NCI-H226 (cell line): Measurements from ENCODE around the gene TRIM10.
"Not testable (repeated sequence)": the region's sequence is repeated elsewhere in the genome, so short reads cannot be mapped to it uniquely, and the experiment has no call there.

Source experiments
- DNase-seq: peaks from one replicate; pipeline ENCODE4 v3.0.0-alpha.2; 2015

The TRIM10 gene

DNA sequence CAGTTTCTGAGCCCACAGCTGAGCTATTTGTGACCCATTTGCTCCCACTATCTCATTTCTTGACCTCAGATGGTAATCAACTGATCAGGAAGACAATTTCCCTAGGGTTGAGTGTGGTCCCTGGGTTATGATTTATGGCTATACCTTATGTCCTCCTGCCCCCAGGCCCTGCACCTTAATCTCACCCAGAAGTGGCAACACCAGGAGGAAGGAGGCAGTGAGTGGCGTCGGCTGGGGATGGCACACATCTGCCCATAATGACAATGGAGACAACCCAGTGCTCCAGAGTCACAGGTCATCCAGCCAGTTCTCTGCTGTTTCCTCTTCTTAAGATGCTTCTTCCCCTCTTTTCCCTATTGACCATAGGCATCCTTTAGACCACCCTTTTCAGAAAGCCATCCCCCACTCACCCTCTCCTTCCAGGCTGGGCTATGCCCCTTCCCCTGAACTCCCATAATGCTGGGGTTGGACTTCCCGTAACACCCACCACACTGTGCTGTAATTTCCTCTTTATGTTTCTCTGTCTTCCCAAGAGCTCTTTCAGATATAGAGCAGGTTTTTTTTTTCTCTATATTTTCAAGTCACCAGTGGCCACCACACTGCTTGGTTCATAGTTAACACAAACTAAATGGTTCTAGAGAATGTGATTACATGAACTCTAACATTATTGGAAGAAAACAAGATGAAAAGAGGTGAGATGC is 8.0 kb downstream of the TRIM10 start:
- no peak for DNase-seq

DNA sequence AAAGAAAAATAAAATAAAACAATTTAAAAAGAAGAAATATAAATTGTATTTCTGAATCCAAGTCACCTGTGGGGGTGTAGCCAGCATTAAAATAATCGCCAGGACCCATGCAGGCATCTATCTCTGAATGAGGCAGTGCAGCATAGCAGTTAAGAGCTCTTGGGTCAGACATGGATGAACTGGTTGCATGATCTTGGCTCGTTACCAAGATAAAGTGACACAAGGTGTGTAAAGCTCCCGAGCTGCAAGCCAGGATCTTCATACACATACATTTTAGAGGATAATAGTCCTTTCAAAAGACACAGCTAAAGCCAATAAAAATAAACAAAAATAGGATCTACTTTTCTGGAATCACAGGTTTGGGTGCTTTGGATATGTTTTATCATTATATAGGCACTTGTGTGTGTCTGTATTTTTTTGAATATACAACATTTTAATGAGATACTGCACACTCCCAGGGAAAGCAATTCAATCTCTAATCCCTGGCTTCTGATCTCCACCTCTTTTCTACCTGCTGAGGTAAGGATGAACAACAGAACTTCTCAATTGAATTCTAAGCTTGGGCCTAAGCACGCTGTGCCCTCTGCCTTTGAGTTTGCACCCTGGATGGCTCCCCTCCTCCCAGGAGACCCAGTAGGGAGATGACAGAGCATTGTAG is 8.9 kb downstream of the TRIM10 start:
- no peak for DNase-seq

GRCh38 chr6:30151580-30151979 is 9.4 kb downstream of the TRIM10 start:
- DNase-seq = no peak

DNA sequence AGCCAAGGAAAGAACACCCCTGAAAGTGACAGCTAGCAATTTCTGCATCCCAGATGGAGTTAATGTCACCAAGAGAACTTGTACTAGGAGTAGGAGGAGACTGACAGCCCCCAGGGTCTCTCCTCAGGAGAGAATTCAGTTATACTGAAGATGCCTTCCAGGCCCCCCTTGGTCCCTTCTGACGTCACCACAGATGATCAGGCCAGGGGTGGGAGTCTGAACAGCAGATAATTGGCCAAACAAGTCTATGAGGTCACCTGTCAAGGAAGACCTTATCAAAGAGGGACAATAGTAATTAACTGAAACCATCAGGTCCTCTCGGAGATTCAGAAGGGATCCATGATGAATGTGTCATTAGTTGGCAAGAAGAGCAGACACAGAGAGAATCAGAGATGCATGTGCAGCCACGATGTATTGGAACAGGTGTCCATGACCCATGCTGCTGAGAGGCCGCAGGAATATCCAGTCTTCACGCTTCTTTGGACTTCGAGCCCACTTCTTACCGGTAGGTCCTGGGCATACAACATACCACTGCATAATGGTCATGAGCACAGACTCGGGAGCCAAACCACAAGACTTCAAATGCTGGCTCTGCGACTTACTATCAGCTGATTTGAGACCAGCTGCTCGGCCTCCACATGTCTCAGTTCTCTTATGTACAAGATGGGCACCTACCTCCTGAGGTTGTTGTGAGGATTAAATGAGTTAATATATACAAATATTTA is 10.2 kb downstream of the TRIM10 start:
- no peak for DNase-seq

- DNase-seq = peak; percentile 20
Measured at GRCh38 chr6:30149858-30150550, 11.0 kb downstream of the TRIM10 start.

DNA sequence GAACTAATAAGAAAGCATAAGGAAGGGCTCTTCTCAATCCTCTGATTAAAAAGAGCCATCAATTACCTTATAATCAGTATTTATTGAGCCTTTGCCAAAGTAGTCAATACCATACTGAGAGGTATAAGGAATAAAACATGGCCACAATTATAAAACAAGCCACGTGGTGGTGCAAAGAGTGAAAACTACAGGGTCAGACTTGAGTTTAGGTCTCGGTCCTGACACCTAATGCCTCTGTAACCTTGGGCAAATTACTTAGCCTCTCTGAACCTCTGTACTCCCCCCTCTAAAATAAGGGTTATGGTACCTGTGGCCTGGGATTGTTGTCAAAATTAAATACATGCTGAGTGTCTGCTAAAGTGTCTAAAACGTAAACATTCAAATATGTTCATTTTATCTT is 11.8 kb downstream of the TRIM10 start:
- no peak for DNase-seq

- DNase-seq = no peak
Measured at GRCh38 chr6:30147096-30147495, 13.9 kb downstream of the TRIM10 start.

- no peak for DNase-seq
Measured at GRCh38 chr6:30145818-30146217, 15.2 kb downstream of the TRIM10 start.

DNA sequence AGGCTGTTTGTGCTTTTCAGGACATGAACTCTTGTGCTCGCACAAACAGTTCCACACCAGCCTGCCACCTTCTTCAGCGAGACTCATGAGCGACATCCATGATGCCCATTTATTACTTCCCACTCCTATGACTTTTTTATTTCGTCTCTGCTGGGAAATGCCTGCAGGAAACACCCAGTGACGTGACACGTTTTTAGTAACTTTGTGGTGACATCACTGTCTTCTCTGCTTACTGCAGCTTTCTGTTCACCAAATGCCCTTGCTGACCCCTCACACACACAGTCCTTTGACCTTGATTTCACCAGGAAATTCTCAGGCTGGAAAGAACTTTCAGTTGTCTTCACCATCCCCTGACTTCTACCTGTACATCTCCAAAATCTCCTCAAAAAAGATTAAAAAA is 16.2 kb downstream of the TRIM10 start:
- DNase-seq = no peak

- no peak for DNase-seq
Measured at GRCh38 chr6:30143780-30144179, 17.2 kb downstream of the TRIM10 start.

- no peak for DNase-seq
Measured at GRCh38 chr6:30142665-30143064, 18.3 kb downstream of the TRIM10 start.

GRCh38 chr6:30140240-30140639 is 20.8 kb downstream of the TRIM10 start:
- DNase-seq = not testable (repeated sequence)

GRCh38 chr6:30136570-30137286 is 24.3 kb downstream of the TRIM10 start:
- no peak for DNase-seq

- no peak for DNase-seq
Measured at GRCh38 chr6:30135757-30136156, 25.3 kb downstream of the TRIM10 start, which contains the start of gene TRIM40. Gene TRIM40 (plus strand): TSS chr6:30136140. CDS start chr6:30137037, 897 bp downstream.

DNA sequence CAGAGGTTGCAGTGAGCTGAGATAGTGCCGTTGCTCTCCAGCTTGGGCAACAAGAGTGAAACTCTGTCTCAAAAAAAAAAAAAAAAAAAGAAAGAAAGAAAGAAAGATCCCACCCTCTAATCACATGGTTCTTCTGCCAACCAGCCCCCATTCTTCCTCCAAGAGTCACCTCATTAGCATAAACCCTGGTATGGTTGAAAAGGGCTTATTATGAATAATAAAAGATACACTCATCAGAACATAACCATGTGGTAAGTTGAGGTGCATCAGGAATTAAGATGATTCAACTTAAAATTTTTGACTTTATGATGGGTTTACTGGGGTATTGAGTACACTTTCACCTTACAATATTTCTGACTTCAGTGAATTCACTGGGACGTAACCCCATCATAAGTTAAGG is 25.9 kb downstream of the TRIM10 start:
- no peak for DNase-seq

DNA sequence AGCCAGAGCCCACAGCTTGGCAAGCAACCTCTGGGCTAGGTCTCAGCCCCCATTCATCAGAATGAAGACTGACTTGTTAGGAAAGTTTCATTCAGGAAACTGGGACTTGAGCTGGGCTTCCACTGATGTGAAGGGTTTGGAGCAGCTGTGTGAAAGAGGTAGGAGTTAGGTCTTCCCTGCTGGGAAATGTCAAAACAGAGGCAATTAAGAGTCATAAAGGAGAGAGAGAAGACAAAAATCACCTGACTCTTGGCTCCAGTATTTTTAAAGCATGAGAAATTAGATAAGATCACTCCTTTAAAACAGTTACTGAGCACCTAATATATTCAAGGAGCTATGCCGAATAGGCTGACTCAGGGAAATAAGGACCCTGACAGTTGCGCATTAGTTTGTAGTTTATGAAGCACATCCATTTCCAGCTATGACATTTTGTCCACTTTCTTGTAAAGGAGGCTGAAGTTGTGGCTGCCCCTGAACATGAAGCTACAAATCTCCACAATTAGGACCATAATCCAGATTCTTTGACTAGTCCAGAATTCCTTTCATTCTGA is 29.0 kb downstream of the TRIM10 start:
- DNase-seq = no peak

- DNase-seq = peak; percentile 63
Measured at GRCh38 chr6:30130887-30131862, 29.8 kb downstream of the TRIM10 start.

DNA sequence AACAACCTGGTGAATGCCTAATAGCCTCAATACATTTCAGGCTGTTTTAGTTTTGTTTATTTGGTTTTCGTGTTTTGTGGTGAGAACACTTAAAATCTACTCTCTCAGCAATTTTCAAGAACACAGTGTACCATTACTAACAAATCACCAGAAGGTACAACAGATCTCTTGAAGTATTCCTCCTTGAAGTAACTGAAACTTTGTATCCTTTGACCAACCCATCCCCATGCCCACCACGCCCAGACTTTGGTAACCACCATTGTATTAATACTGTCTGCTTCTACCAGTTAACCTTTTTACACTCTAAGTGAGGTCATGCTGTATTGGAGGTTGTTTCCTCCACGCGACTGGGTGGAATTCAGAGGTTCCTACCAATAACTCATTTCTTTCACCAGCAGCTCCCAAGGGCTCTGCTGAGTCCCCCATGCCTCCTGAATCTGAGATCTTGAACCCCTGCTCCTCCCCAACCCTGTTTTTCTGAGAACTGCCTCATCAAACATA is 30.8 kb downstream of the TRIM10 start:
- DNase-seq = no peak

DNA sequence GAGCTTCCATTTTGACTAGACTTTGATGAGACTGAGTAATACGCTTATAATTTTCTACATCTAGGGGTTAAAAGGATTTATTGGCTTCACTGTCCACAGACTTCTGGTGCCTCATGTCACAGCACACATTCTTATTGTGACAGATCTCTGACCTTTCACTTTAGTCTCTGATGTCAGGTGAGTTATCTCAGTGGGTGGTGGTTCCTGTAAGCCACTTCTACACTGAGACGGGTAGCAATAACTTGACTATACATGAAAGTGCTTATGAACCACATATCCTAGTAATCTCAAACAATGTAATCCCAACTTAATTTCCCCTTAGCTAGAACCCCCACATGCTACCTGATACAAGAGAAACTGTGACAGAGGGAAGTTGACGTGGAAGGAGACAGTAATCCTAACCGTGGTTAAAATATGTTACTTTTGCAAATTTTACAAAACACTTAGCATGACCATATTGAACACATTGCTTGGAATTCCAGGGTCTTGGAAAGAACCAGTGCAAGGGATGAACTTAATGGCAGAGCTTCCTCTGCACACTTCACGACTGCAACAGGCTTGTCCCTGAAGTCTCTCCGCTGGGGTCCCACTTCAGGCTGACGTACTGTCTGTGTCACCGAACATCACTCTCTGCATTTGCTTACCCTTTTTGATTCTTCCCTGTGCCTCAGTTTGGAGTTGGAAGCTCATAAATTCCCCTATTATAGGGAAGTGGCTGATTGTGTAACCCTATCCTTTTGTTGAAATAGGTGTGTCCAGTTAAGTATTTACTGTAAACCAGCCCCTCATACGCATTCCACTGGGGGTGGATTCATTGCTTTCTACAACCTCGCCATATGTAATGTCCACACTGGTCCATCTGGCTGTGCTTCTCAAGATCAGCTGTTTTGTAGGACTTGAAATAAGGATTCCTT is 31.5 kb downstream of the TRIM10 start:
- DNase-seq = no peak
